SK-N-SH (cell line): ENCODE results near the gene TRIP10. TPM values are rescaled to one million over a fixed set of nuclear protein-coding genes. Genes with fewer than 3 reads are reported as not detected.

Experiments used
- CTCF ChIA-PET: fragments of 300-600, 350-600 bp; formaldehyde crosslinking; extraction: SDS; loops from one replicate; lab custom pipeline; 2021; lab: Yijun Ruan, JAX
- POLR2A ChIA-PET: fragments of 350-600 bp; sonication (Branson Sonifier 250); formaldehyde crosslinking; extraction: SDS; loops from one replicate; lab custom pipeline; 2020; ENCODE audit warnings: antibody characterized with exemption, inconsistent platforms; lab: Yijun Ruan, JAX
- DNase-seq: peaks from one replicate; pipeline ENCODE4 v3.0.0; 2012
- H2AFZ ChIP-seq: fragments of 200-600 bp; sonication (generic); 2 replicates; pipeline ENCODE4 v1.8.1; 2016; ENCODE audit warnings: antibody characterized with exemption, mild to moderate bottlenecking, low read depth
- H3F3A ChIP-seq: fragments of 200-600 bp; sonication (generic); replicated peaks from 2 replicates; pipeline ENCODE3; 2016; ENCODE audit warnings: antibody characterized with exemption, mild to moderate bottlenecking; ENCODE audit not compliant: insufficient read depth
- H3K27ac ChIP-seq, 2 experiments: fragments of 200-500 bp in 1 of 2; fragments of 200-600 bp in 1 of 2; sonication (Bioruptor generic) in 1 of 2; sonication (generic), shearing (Covaris generic) in 1 of 2; 2 replicates each; pipeline versions ENCODE4 v1.5.1 to v1.6.1; 2014 to 2016; ENCODE audit warnings: low read depth in 2 of 2, inconsistent platforms in 1 of 2, low read length in 1 of 2, mild to moderate bottlenecking in 1 of 2, mixed read lengths in 1 of 2
- H3K27me3 ChIP-seq: fragments of 200-600 bp; sonication (generic), shearing (Covaris generic); 2 replicates; pipeline ENCODE4 v1.6.1; 2016; ENCODE audit warnings: mixed run types; ENCODE audit not compliant: insufficient read depth
- H3K36me3 ChIP-seq, 2 experiments: fragments of 200-500 bp in 1 of 2; fragments of 200-600 bp in 1 of 2; sonication (Bioruptor generic) in 1 of 2; sonication (generic) in 1 of 2; replicated peaks in 1 of 2; 2 replicates each; pipeline versions ENCODE3 to v1.5.1; 2014 to 2016; ENCODE audit warnings: low read length in 1 of 2, mild to moderate bottlenecking in 1 of 2; ENCODE audit not compliant: insufficient read depth in 2 of 2, control insufficient read depth in 1 of 2
- H3K4me1 ChIP-seq, 2 experiments: fragments of 200-500 bp in 1 of 2; fragments of 200-600 bp in 1 of 2; sonication (Bioruptor generic) in 1 of 2; sonication (generic), shearing (Covaris generic) in 1 of 2; 2 replicates each; pipeline versions ENCODE4 v1.5.1 to v1.6.1; 2014 to 2016; ENCODE audit warnings: low read depth in 1 of 2, low read length in 1 of 2, mixed run types in 1 of 2; ENCODE audit not compliant: insufficient read depth in 2 of 2, control insufficient read depth in 1 of 2
- H3K4me2 ChIP-seq: fragments of 200-600 bp; sonication (generic), shearing (Covaris generic); 2 replicates; pipeline ENCODE4 v1.6.1; 2017; ENCODE audit warnings: mixed run types
- H3K4me3 ChIP-seq, 2 experiments: fragments of 200-500 bp in 1 of 2; fragments of 200-600 bp in 1 of 2; sonication (Bioruptor generic) in 1 of 2; sonication (generic), shearing (Covaris generic) in 1 of 2; 2 replicates each; pipeline versions ENCODE4 v1.5.1 to v1.8.1; 2014 to 2016; ENCODE audit warnings: low read depth in 2 of 2, inconsistent platforms in 1 of 2, low read length in 1 of 2, mild to moderate bottlenecking in 1 of 2, mixed read lengths in 1 of 2, moderate library complexity in 1 of 2
- H3K79me2 ChIP-seq: fragments of 200-600 bp; sonication (generic); 2 replicates; pipeline ENCODE4 v1.8.1; 2017; ENCODE audit warnings: mild to moderate bottlenecking; ENCODE audit not compliant: insufficient read depth
- H3K9ac ChIP-seq: fragments of 200-600 bp; sonication (generic); 2 replicates; pipeline ENCODE4 v1.6.1; 2017; ENCODE audit warnings: mixed run types
- H3K9me2 ChIP-seq: fragments of 200-600 bp; sonication (generic); 2 replicates; pipeline ENCODE4 v1.6.1; 2017; ENCODE audit warnings: mixed run types
- H3K9me3 ChIP-seq: fragments of 200-600 bp; sonication (generic); 2 replicates; pipeline ENCODE4 v1.6.1; 2017; ENCODE audit warnings: mixed run types, mild to moderate bottlenecking, moderate library complexity
- H4K20me1 ChIP-seq: fragments of 200-600 bp; sonication (generic); 2 replicates; pipeline ENCODE4 v1.6.1; 2017; ENCODE audit warnings: mild to moderate bottlenecking, mixed run types; ENCODE audit not compliant: insufficient read depth
- GATA2 ChIP-seq: sonication (generic); formaldehyde crosslinking; IDR thresholded peaks from 2 replicates; pipeline ENCODE4 v1.5.0; 2020; ENCODE audit warnings: mild to moderate bottlenecking, missing genetic modification reagents
- IRF3 ChIP-seq: fragments of 150-350 bp; IDR thresholded peaks from 2 replicates; pipeline ENCODE4 v1.6.1; 2016; ENCODE audit warnings: mild to moderate bottlenecking, low read depth, low read length
- JUND ChIP-seq: IDR thresholded peaks from 2 replicates; pipeline ENCODE4 v1.4.0; 2012
- MXI1 ChIP-seq: IDR thresholded peaks from 2 replicates; pipeline ENCODE4 v1.6.1; 2012; ENCODE audit warnings: mild to moderate bottlenecking, low read depth, low read length, improper control_type of control experiment
- PBX3 ChIP-seq: IDR thresholded peaks from 2 replicates; pipeline ENCODE4; 2012
- POLR2AphosphoS5 ChIP-seq: IDR thresholded peaks from 2 replicates; pipeline ENCODE4 v1.6.1; 2012; ENCODE audit warnings: low read depth, low read length
- ZBTB33 ChIP-seq: IDR thresholded peaks from 2 replicates; pipeline ENCODE4 v1.4.0; 2012; ENCODE audit warnings: low read depth, borderline replicate concordance
- WGBS: methylation state at CpG from one replicate; pipeline ENCODE4 v1.1.6; 2017; ENCODE audit warnings: low lambda C conversion rate; 5-methylcytosine and 5-hydroxymethylcytosine counted together
- polyA plus RNA-seq, 3 experiments: library from polyadenylated mRNA; depleted of rRNA; stranded (reverse); fragments of >200 nt; gene quantifications; 2 replicates each; pipeline ENCODE4 v1.2.3, GENCODE V29; 2012
- TF ChIP-seq, protein P1 (sequence below): IDR thresholded peaks from 2 replicates; pipeline ENCODE4 v1.6.1; 2012; ENCODE audit warnings: mild to moderate bottlenecking, low read depth, low read length, moderate library complexity
- TF ChIP-seq, protein P2 (sequence below): fragments of 150-350 bp; IDR thresholded peaks from 2 replicates; pipeline ENCODE4 v1.6.1; 2017; ENCODE audit warnings: antibody characterized with exemption, low read length, low read depth, borderline replicate concordance

Gene TRIP10
- polyA plus RNA-seq, 1 of the 3 experiments (the other 2 are of a cell fraction) = 42.9 TPM

DNA sequence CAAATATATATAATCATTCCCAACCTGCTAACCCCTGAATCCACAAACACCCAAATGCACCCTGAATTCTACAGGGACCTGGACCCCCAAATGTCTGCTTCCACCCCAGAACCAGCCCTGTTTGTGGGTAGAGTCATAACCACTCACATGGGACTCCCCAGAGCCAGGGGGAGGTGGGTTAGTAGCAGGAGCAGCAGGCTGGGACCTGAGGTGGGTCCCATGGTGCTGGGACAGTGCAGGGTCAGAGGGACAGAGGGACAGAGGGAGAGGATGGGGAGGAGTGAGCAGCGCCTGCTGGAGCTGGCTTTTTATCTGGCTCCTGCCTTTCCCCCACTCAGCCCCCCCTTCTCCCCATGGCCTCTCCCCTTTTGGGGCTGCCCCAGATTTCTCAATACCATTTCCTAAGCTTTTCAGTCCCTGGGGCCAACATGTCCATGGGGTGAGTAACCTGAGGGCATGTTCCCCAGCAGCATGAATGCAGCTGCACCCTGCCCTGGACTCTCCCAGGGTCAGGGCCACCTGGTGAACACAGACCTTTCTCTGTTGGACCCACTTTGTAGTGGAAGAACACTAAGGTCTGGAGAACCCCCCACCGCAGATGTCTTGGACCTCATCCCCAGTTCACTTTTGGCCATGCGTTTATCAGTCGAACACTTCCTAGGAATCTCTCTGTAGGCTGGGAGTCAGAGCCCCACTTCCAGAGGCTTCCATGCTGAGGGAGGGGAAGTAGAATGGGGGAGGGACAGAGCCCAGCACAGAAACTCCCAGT, 18.9 kb upstream of the TRIP10 start, which contains the start of gene C3:
TSS of gene C3 (minus strand) at position 282 of the 769 bp plus-strand sequence. CDS start at position 221, 61 bp downstream.
- Histone ChIP-seq H3F3A (peaks cover 6% of the 10 kb centered on the region), H3K79me2 (no peaks in the 10 kb centered on the region), H3K9me3 (no peaks in the 10 kb centered on the region), H2AFZ (no peak within 1 kb of the TSS), H4K20me1 (no peaks in the 10 kb centered on the region), H3K36me3 (no peaks in the 10 kb centered on the region), H3K9me2 (no peaks in the 10 kb centered on the region), H3K4me1 (no peaks in the 10 kb centered on the region), H3K4me3 (no peak within 1 kb of the TSS), H3K27me3 (peaks cover 18% of the 10 kb centered on the region), H3K4me2 (no peak within 1 kb of the TSS), H3K9ac (no peak within 1 kb of the TSS), H3K27ac (no peak within 1 kb of the TSS)
- TF ChIP-seq PBX3 (no peak), JUND (no peak), IRF3 (no peak), POLR2AphosphoS5 (no peak), GATA2 (CRISPR knock-in tag) (no peak), ZBTB33 (no peak), MXI1 (no peak)
- TF ChIP-seq, protein P1, sequence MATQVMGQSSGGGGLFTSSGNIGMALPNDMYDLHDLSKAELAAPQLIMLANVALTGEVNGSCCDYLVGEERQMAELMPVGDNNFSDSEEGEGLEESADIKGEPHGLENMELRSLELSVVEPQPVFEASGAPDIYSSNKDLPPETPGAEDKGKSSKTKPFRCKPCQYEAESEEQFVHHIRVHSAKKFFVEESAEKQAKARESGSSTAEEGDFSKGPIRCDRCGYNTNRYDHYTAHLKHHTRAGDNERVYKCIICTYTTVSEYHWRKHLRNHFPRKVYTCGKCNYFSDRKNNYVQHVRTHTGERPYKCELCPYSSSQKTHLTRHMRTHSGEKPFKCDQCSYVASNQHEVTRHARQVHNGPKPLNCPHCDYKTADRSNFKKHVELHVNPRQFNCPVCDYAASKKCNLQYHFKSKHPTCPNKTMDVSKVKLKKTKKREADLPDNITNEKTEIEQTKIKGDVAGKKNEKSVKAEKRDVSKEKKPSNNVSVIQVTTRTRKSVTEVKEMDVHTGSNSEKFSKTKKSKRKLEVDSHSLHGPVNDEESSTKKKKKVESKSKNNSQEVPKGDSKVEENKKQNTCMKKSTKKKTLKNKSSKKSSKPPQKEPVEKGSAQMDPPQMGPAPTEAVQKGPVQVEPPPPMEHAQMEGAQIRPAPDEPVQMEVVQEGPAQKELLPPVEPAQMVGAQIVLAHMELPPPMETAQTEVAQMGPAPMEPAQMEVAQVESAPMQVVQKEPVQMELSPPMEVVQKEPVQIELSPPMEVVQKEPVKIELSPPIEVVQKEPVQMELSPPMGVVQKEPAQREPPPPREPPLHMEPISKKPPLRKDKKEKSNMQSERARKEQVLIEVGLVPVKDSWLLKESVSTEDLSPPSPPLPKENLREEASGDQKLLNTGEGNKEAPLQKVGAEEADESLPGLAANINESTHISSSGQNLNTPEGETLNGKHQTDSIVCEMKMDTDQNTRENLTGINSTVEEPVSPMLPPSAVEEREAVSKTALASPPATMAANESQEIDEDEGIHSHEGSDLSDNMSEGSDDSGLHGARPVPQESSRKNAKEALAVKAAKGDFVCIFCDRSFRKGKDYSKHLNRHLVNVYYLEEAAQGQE = no peak
- TF ChIP-seq, protein P2, sequence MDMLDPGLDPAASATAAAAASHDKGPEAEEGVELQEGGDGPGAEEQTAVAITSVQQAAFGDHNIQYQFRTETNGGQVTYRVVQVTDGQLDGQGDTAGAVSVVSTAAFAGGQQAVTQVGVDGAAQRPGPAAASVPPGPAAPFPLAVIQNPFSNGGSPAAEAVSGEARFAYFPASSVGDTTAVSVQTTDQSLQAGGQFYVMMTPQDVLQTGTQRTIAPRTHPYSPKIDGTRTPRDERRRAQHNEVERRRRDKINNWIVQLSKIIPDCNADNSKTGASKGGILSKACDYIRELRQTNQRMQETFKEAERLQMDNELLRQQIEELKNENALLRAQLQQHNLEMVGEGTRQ = no peak
- no peak for DNase-seq
- ChIA-PET CTCF (interaction anchor here (1.0 kb wide), 1 partner anchor 125 kb away, joined by 4 read pairs; no protein-coding TSS in a partner anchor), POLR2A (no interaction called here)
- WGBS = 19% methylated on average over 4 of the region's 4 CpGs
